Jurkat, Clone E6-1 (cell line): ENCODE data around the gene TBC1D2B.
"Not testable (repeated sequence)": the region's sequence is repeated elsewhere in the genome, so short reads cannot be mapped to it uniquely, and the experiment has no call there.

ENCODE experiments used
- DNase-seq: peaks from one replicate; pipeline ENCODE4 v3.0.0-alpha.2; 2011; ENCODE audit warnings: low read depth, low spot score
- H3K4me3 ChIP-seq: 2 replicates; pipeline ENCODE4 v1.5.1; 2011; ENCODE audit warnings: mild to moderate bottlenecking, low read length, control low read depth, moderate library complexity

The TBC1D2B gene

GRCh38 chr15:77984446-77984861 lies 93.1 kb downstream of the TBC1D2B start:
- no peak overlapping the region for H3K4me3 ChIP-seq
- no peak for DNase-seq

GRCh38 chr15:77983708-77984445 lies 93.6 kb downstream of the TBC1D2B start:
- H3K4me3 ChIP-seq, result no peak overlapping the region
- DNase-seq, result no peak

GRCh38 chr15:77983091-77983707 lies 94.3 kb downstream of the TBC1D2B start:
- no peak overlapping the region for H3K4me3 ChIP-seq
- DNase-seq, result no peak

- no peak for DNase-seq
- H3K4me3 ChIP-seq, result no peak overlapping the region
Observed at GRCh38 chr15:77982127-77982490, 95.4 kb downstream of the TBC1D2B start.

- no peak overlapping the region for H3K4me3 ChIP-seq
- DNase-seq, result no peak
Observed at GRCh38 chr15:77981281-77982126, 96.0 kb downstream of the TBC1D2B start.

GRCh38 chr15:77980674-77981073 lies 96.8 kb downstream of the TBC1D2B start:
- not testable (repeated sequence) for DNase-seq, H3K4me3 ChIP-seq

GRCh38 chr15:77980098-77980497 lies 97.4 kb downstream of the TBC1D2B start:
- DNase-seq, result no peak
- H3K4me3 ChIP-seq, result no peak overlapping the region

GRCh38 chr15:77979157-77979556 lies 98.4 kb downstream of the TBC1D2B start:
- H3K4me3 ChIP-seq, DNase-seq: not testable (repeated sequence)

- not testable (repeated sequence) for H3K4me3 ChIP-seq, DNase-seq
Observed at GRCh38 chr15:77978759-77979145, 98.8 kb downstream of the TBC1D2B start.

- DNase-seq, result not testable (repeated sequence)
Observed at GRCh38 chr15:77977903-77978758, 99.4 kb downstream of the TBC1D2B start.

GRCh38 chr15:77976760-77977525 lies 100.6 kb downstream of the TBC1D2B start:
- DNase-seq, H3K4me3 ChIP-seq: not testable (repeated sequence)

More at GRCh38 chr15:77977903-77978758, 99.4 kb downstream of the TBC1D2B start:
- H3K4me3 ChIP-seq, result not testable (repeated sequence)

GRCh38 chr15:77976095-77976450 lies 101.4 kb downstream of the TBC1D2B start:
- DNase-seq, H3K4me3 ChIP-seq: not testable (repeated sequence)

- H3K4me3 ChIP-seq, result no peak overlapping the region
- DNase-seq, result no peak
Observed at GRCh38 chr15:77975332-77976094, 102.0 kb downstream of the TBC1D2B start.

- DNase-seq, result no peak
- no peak overlapping the region for H3K4me3 ChIP-seq
Observed at GRCh38 chr15:77974416-77975331, 102.8 kb downstream of the TBC1D2B start.

GRCh38 chr15:77974098-77974414 lies 103.5 kb downstream of the TBC1D2B start:
- no peak overlapping the region for H3K4me3 ChIP-seq
- no peak for DNase-seq

- DNase-seq, H3K4me3 ChIP-seq: not testable (repeated sequence)
Observed at GRCh38 chr15:77973273-77974097, 104.0 kb downstream of the TBC1D2B start.
